H1 (cell line): ENCODE data around the gene ABTB1. TPM values are rescaled to one million over a fixed set of nuclear protein-coding genes. Genes with fewer than 3 reads are reported as not detected.

ENCODE experiments used
- EGR1 ChIP-seq: IDR thresholded peaks from 2 replicates; pipeline ENCODE4 v1.6.1; 2011; ENCODE audit warnings: low read depth, low read length, borderline replicate concordance
- HDAC2 ChIP-seq, 2 experiments: fragments of 300-600 bp in 1 of 2; sonication (generic) in 1 of 2; IDR thresholded peaks; 2 replicates each; pipeline ENCODE4 v1.6.1; 2011 to 2012; ENCODE audit warnings: low read depth in 2 of 2, low read length in 2 of 2, mild to moderate bottlenecking in 2 of 2, moderate library complexity in 2 of 2, borderline replicate concordance in 1 of 2, inconsistent platforms in 1 of 2
- RAD21 ChIP-seq, 2 experiments: IDR thresholded peaks in 1 of 2; conservative IDR thresholded peaks in 1 of 2; 2 replicates each; pipeline ENCODE4 v1.6.1; 2011; ENCODE audit warnings: low read depth in 2 of 2, low read length in 2 of 2, improper control_type of control experiment in 1 of 2, inconsistent platforms in 1 of 2, mild to moderate bottlenecking in 1 of 2, moderate library complexity in 1 of 2
- SIN3A ChIP-seq, 2 experiments: IDR thresholded peaks in 1 of 2; conservative IDR thresholded peaks in 1 of 2; 2 replicates each; pipeline ENCODE4 v1.6.1; 2011 to 2012; ENCODE audit warnings: low read length in 2 of 2, improper control_type of control experiment in 1 of 2, low read depth in 1 of 2, mild to moderate bottlenecking in 1 of 2
- SUZ12 ChIP-seq: fragments of 200-600 bp; sonication (generic); IDR thresholded peaks from 2 replicates; pipeline ENCODE4 v1.6.1; 2012; ENCODE audit warnings: mild to moderate bottlenecking, inconsistent platforms, low read length, moderate library complexity, mixed read lengths
- ZNF274 ChIP-seq: IDR thresholded peaks from 2 replicates; pipeline ENCODE4 v1.7.0; 2012; ENCODE audit warnings: low read length, borderline replicate concordance; ENCODE audit errors: extremely low read depth
- polyA plus RNA-seq, 7 experiments: library from polyadenylated mRNA; depleted of rRNA in 3 of 7; stranded (reverse) in 5 of 7; unstranded in 2 of 7; fragments of >200 nt in 5 of 7; fragments of 200-250 nt in 2 of 7; gene quantifications; 1 replicate in 5 of 7; 2 replicates in 1 of 7; 4 replicates in 1 of 7; pipeline versions ENCODE4 v1.2.1 to v1.2.3, GENCODE V29; 2011 to 2013; ENCODE audit warnings: missing spikeins in 2 of 7, mixed read lengths in 2 of 7
- total RNA-seq: library from RNA; stranded (reverse); fragmentation: NEBNext Ultra II Directional; extraction: Animal tissue kit (Norgen Biotek cat#: 25700); gene quantifications from 2 replicates; pipeline ENCODE4 v1.2.1, GENCODE V29; 2021
- TF ChIP-seq, protein P1 (sequence below): fragments of 300-600 bp; sonication (generic); IDR thresholded peaks from 2 replicates; pipeline ENCODE4 v1.7.1; 2012; ENCODE audit warnings: low read length, moderate library complexity, mild to moderate bottlenecking, inconsistent platforms; ENCODE audit not compliant: insufficient replicate concordance
- TF ChIP-seq, protein P2 (sequence below), 3 experiments: IDR thresholded peaks; 1 replicate in 2 of 3; 2 replicates in 1 of 3; pipeline versions ENCODE4 v1.5.1 to v1.6.1; 2011; ENCODE audit warnings: low read length in 3 of 3, mild to moderate bottlenecking in 3 of 3, inconsistent platforms in 2 of 3, low read depth in 1 of 3, moderate library complexity in 1 of 3; ENCODE audit not compliant: insufficient read depth in 1 of 3; ENCODE audit errors: control extremely low read depth in 1 of 3

Gene ABTB1
- total and polyA plus RNA-seq, 2 of the 8 experiments (the other 6 are each of a cell fraction or from before 2014, with no cell fraction given) = 7.1 to 9.4 TPM

DNA sequence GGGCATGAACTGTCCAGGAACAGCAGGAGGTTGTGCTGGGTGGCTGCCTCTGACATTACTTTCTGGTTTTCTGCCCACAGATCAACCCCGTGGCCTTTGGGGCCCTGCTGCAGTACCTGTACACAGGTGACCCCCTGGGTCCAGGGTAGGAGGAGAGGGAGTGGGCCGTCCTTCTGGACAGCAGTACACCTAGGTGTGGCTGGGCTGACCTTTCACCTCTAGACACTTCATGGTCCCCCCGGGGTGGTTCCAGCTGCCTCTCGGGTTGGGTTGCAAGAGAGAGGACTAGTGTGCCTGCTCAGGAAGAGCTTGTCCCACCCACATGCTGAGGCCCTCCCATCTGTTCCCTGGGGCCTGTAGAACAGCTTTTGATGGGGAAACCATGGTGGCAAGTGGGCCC is 3.7 kb downstream of the ABTB1 start (continued):
- TF ChIP-seq, protein P1, sequence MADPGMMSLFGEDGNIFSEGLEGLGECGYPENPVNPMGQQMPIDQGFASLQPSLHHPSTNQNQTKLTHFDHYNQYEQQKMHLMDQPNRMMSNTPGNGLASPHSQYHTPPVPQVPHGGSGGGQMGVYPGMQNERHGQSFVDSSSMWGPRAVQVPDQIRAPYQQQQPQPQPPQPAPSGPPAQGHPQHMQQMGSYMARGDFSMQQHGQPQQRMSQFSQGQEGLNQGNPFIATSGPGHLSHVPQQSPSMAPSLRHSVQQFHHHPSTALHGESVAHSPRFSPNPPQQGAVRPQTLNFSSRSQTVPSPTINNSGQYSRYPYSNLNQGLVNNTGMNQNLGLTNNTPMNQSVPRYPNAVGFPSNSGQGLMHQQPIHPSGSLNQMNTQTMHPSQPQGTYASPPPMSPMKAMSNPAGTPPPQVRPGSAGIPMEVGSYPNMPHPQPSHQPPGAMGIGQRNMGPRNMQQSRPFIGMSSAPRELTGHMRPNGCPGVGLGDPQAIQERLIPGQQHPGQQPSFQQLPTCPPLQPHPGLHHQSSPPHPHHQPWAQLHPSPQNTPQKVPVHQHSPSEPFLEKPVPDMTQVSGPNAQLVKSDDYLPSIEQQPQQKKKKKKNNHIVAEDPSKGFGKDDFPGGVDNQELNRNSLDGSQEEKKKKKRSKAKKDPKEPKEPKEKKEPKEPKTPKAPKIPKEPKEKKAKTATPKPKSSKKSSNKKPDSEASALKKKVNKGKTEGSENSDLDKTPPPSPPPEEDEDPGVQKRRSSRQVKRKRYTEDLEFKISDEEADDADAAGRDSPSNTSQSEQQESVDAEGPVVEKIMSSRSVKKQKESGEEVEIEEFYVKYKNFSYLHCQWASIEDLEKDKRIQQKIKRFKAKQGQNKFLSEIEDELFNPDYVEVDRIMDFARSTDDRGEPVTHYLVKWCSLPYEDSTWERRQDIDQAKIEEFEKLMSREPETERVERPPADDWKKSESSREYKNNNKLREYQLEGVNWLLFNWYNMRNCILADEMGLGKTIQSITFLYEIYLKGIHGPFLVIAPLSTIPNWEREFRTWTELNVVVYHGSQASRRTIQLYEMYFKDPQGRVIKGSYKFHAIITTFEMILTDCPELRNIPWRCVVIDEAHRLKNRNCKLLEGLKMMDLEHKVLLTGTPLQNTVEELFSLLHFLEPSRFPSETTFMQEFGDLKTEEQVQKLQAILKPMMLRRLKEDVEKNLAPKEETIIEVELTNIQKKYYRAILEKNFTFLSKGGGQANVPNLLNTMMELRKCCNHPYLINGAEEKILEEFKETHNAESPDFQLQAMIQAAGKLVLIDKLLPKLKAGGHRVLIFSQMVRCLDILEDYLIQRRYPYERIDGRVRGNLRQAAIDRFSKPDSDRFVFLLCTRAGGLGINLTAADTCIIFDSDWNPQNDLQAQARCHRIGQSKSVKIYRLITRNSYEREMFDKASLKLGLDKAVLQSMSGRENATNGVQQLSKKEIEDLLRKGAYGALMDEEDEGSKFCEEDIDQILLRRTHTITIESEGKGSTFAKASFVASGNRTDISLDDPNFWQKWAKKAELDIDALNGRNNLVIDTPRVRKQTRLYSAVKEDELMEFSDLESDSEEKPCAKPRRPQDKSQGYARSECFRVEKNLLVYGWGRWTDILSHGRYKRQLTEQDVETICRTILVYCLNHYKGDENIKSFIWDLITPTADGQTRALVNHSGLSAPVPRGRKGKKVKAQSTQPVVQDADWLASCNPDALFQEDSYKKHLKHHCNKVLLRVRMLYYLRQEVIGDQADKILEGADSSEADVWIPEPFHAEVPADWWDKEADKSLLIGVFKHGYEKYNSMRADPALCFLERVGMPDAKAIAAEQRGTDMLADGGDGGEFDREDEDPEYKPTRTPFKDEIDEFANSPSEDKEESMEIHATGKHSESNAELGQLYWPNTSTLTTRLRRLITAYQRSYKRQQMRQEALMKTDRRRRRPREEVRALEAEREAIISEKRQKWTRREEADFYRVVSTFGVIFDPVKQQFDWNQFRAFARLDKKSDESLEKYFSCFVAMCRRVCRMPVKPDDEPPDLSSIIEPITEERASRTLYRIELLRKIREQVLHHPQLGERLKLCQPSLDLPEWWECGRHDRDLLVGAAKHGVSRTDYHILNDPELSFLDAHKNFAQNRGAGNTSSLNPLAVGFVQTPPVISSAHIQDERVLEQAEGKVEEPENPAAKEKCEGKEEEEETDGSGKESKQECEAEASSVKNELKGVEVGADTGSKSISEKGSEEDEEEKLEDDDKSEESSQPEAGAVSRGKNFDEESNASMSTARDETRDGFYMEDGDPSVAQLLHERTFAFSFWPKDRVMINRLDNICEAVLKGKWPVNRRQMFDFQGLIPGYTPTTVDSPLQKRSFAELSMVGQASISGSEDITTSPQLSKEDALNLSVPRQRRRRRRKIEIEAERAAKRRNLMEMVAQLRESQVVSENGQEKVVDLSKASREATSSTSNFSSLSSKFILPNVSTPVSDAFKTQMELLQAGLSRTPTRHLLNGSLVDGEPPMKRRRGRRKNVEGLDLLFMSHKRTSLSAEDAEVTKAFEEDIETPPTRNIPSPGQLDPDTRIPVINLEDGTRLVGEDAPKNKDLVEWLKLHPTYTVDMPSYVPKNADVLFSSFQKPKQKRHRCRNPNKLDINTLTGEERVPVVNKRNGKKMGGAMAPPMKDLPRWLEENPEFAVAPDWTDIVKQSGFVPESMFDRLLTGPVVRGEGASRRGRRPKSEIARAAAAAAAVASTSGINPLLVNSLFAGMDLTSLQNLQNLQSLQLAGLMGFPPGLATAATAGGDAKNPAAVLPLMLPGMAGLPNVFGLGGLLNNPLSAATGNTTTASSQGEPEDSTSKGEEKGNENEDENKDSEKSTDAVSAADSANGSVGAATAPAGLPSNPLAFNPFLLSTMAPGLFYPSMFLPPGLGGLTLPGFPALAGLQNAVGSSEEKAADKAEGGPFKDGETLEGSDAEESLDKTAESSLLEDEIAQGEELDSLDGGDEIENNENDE = no peak
- no peak for TF ChIP-seq SIN3A (conservative IDR thresholded peaks at IDR 0.05 in 1 of 2, IDR thresholded peaks at IDR 0.05 in 1 of 2; ENCODE audit: low read depth in 1 of 2, low read length in 2 of 2)
- no peak for TF ChIP-seq EGR1
- no peak for TF ChIP-seq HDAC2 (IDR thresholded peaks at IDR 0.05; ENCODE audit: borderline replicate concordance in 1 of 2, low read depth in 2 of 2, low read length in 2 of 2)
- no peak for TF ChIP-seq RAD21 (IDR thresholded peaks at IDR 0.05 in 1 of 2, conservative IDR thresholded peaks at IDR 0.05 in 1 of 2; ENCODE audit: low read depth in 2 of 2, low read length in 2 of 2)
- no peak for TF ChIP-seq ZNF274
- TF ChIP-seq SUZ12 = no peak
- TF ChIP-seq, protein P2, sequence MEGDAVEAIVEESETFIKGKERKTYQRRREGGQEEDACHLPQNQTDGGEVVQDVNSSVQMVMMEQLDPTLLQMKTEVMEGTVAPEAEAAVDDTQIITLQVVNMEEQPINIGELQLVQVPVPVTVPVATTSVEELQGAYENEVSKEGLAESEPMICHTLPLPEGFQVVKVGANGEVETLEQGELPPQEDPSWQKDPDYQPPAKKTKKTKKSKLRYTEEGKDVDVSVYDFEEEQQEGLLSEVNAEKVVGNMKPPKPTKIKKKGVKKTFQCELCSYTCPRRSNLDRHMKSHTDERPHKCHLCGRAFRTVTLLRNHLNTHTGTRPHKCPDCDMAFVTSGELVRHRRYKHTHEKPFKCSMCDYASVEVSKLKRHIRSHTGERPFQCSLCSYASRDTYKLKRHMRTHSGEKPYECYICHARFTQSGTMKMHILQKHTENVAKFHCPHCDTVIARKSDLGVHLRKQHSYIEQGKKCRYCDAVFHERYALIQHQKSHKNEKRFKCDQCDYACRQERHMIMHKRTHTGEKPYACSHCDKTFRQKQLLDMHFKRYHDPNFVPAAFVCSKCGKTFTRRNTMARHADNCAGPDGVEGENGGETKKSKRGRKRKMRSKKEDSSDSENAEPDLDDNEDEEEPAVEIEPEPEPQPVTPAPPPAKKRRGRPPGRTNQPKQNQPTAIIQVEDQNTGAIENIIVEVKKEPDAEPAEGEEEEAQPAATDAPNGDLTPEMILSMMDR (IDR thresholded peaks at IDR 0.05; ENCODE audit: control extremely low read depth in 1 of 3, insufficient read depth in 1 of 3, low read depth in 1 of 3, low read length in 3 of 3) = no peak
